K562 (cell line): ENCODE data around the gene DPCD. TPM values are rescaled to one million over a fixed set of nuclear protein-coding genes. Genes with fewer than 3 reads are reported as not detected.

ENCODE experiments used
- ATAC-seq: fragments of 200-7000 bp; cut with Tn5 transposase; 3 replicates; pipeline ENCODE4 v1.9.1; 2020; ENCODE audit warnings: moderate library complexity
- BruUV-seq: library from RNA; stranded (reverse); fragments of 400-500 nt; replicated peaks from 2 replicates; lab custom pipeline; 2021; lab: Mats Ljungman, UMichigan
- CTCF ChIA-PET: fragments of 300-600 bp; formaldehyde crosslinking; extraction: SDS; loops from one replicate; lab custom pipeline; 2021; ENCODE audit warnings: low intra/inter-chr PET ratio; lab: Yijun Ruan, JAX
- POLR2A ChIA-PET: fragments of 300-600, 350-650 bp; sonication (Branson Sonifier 250); formaldehyde crosslinking; extraction: SDS; loops from one replicate; lab custom pipeline; 2021; ENCODE audit warnings: antibody characterized with exemption, inconsistent platforms; lab: Yijun Ruan, JAX
- DNase-seq, 4 experiments: peaks; one replicate each; pipeline versions ENCODE4 v3.0.0 to v3.0.0-alpha.2; 2011 to 2018; ENCODE audit warnings: low spot score in 3 of 4, mixed read lengths in 3 of 4; ENCODE audit errors: extremely low read depth in 1 of 4
- FAIRE-seq: peaks from 2 replicates; lab custom pipeline; 2011; peaks lifted over from hg19 to GRCh38; lab: Jason Lieb, UNC
- H2AFZ ChIP-seq: 2 replicates; pipeline ENCODE4 v1.6.0; 2011; ENCODE audit warnings: low read depth, low read length, control low read depth, inconsistent platforms
- H3K27ac ChIP-seq: fragments of 200-600 bp; 3 replicates; pipeline ENCODE4 v1.8.0; 2011; ENCODE audit warnings: low read depth, mild to moderate bottlenecking, control low read depth, inconsistent platforms, low read length, moderate library complexity, mixed read lengths; ENCODE audit errors: extremely low read depth
- H3K27me3 ChIP-seq, 2 experiments: fragments of 300-600 bp in 1 of 2; 2 replicates in 1 of 2; 3 replicates in 1 of 2; pipeline versions ENCODE4 v1.6.0 to v1.8.0; 2011; ENCODE audit warnings: inconsistent platforms in 2 of 2, low read length in 2 of 2, mild to moderate bottlenecking in 1 of 2, mixed read lengths in 1 of 2, moderate library complexity in 1 of 2; ENCODE audit not compliant: control insufficient read depth in 2 of 2, insufficient read depth in 2 of 2
- H3K36me3 ChIP-seq: fragments of 300-600 bp; 3 replicates; pipeline ENCODE4 v1.8.0; 2011; ENCODE audit warnings: mild to moderate bottlenecking, low read length, inconsistent platforms; ENCODE audit not compliant: control insufficient read depth, insufficient read depth
- H3K4me1 ChIP-seq, 2 experiments: fragments of 200-600 bp in 1 of 2; replicated peaks in 1 of 2; 2 replicates in 1 of 2; 3 replicates in 1 of 2; pipeline versions ENCODE4 v1.5.1 to v1.8.0; 2011; ENCODE audit warnings: inconsistent platforms in 2 of 2, low read length in 2 of 2, mild to moderate bottlenecking in 1 of 2, mixed read lengths in 1 of 2, moderate library complexity in 1 of 2; ENCODE audit not compliant: control insufficient read depth in 2 of 2, insufficient read depth in 2 of 2
- H3K4me2 ChIP-seq: 2 replicates; pipeline ENCODE4 v1.6.1; 2011; ENCODE audit warnings: low read length, control low read depth, inconsistent platforms, mixed read lengths; ENCODE audit not compliant: insufficient read depth
- H3K4me3 ChIP-seq: fragments of 200-600 bp; sonication (generic), shearing (Covaris generic); 2 replicates; pipeline ENCODE4 v1.5.1; 2016; ENCODE audit warnings: control low read depth, inconsistent platforms
- H3K79me2 ChIP-seq: fragments of 200-600 bp; 3 replicates; pipeline ENCODE4 v1.8.0; 2011; ENCODE audit warnings: low read length, inconsistent platforms; ENCODE audit not compliant: control insufficient read depth, insufficient read depth
- H3K9ac ChIP-seq, 2 experiments: 2 replicates each; pipeline versions ENCODE4 v1.6.0 to v1.6.1; 2011; ENCODE audit warnings: low read depth in 2 of 2, low read length in 2 of 2, control low read depth in 1 of 2, inconsistent platforms in 1 of 2, mild to moderate bottlenecking in 1 of 2, mixed read lengths in 1 of 2; ENCODE audit not compliant: insufficient read depth in 1 of 2
- H3K9me1 ChIP-seq: one replicate; pipeline ENCODE4 v1.6.0; 2011; ENCODE audit warnings: inconsistent platforms, mild to moderate bottlenecking, low read length, moderate library complexity; ENCODE audit not compliant: control insufficient read depth, insufficient read depth
- H3K9me3 ChIP-seq: replicated peaks from 2 replicates; pipeline ENCODE4 v1.5.1; 2011; ENCODE audit warnings: low read depth, low read length, inconsistent platforms; ENCODE audit not compliant: control insufficient read depth, insufficient read depth
- H4K20me1 ChIP-seq: replicated peaks from 2 replicates; pipeline ENCODE4 v1.6.1; 2011; ENCODE audit warnings: low read length, inconsistent platforms, mixed read lengths; ENCODE audit not compliant: control insufficient read depth, insufficient read depth
- CBFA2T2 ChIP-seq: fragments of 450-650 bp; conservative IDR thresholded peaks from 2 replicates; pipeline ENCODE4 v1.6.1; 2017; ENCODE audit warnings: mild to moderate bottlenecking
- CCAR2 ChIP-seq: fragments of 200-400 bp; formaldehyde crosslinking; IDR thresholded peaks from 2 replicates; pipeline ENCODE4 v1.6.1; 2017; ENCODE audit warnings: mild to moderate bottlenecking, low read depth, low read length
- CXXC5 ChIP-seq: fragments of 250-450 bp; sonication (Bioruptor Pico); IDR thresholded peaks from 2 replicates; pipeline ENCODE4 v1.8.0; 2022; ENCODE audit warnings: inconsistent platforms, mild to moderate bottlenecking, moderate library complexity
- DACH1 ChIP-seq: fragments of 450-650 bp; IDR thresholded peaks from 2 replicates; pipeline ENCODE4 v1.6.1; 2018; ENCODE audit not compliant: partially characterized antibody
- ETV1 ChIP-seq: fragments of 450-650 bp; conservative IDR thresholded peaks from 2 replicates; pipeline ENCODE4 v1.6.1; 2016; ENCODE audit warnings: missing genetic modification characterization, control low read depth, low read depth, missing compliant biosample characterization
- FOXM1 ChIP-seq, 2 experiments: fragments of 450-650 bp in 1 of 2; sonication (generic) in 1 of 2; formaldehyde crosslinking in 1 of 2; IDR thresholded peaks; 2 replicates each; pipeline versions ENCODE4 v1.6.1 to v1.9.0; 2017 to 2022; ENCODE audit warnings: low read depth in 2 of 2, mild to moderate bottlenecking in 2 of 2, missing genetic modification reagents in 1 of 2, moderate library complexity in 1 of 2
- KDM5B ChIP-seq: fragments of 200-600 bp; sonication (generic); IDR thresholded peaks from 2 replicates; pipeline ENCODE4 v1.6.1; 2012; ENCODE audit warnings: low read depth, mild to moderate bottlenecking, moderate library complexity, low read length, control low read depth, inconsistent platforms; ENCODE audit not compliant: insufficient replicate concordance
- NFIX ChIP-seq: fragments of 250-450 bp; sonication (Bioruptor Pico); IDR thresholded peaks from 2 replicates; pipeline ENCODE4 v1.4.0; 2020; ENCODE audit warnings: low read depth, mild to moderate bottlenecking, moderate library complexity
- NR4A1 ChIP-seq, 2 experiments: fragments of 250-450 bp in 1 of 2; fragments of 450-650 bp in 1 of 2; sonication (Bioruptor Pico) in 1 of 2; IDR thresholded peaks; 2 replicates each; pipeline versions ENCODE4 v1.4.0 to v1.6.1; 2016 to 2020; ENCODE audit warnings: mild to moderate bottlenecking in 2 of 2, missing compliant biosample characterization in 1 of 2, missing genetic modification characterization in 1 of 2, moderate library complexity in 1 of 2
- SAFB2 ChIP-seq: fragments of 200-400 bp; formaldehyde crosslinking; IDR thresholded peaks from 2 replicates; pipeline ENCODE4 v1.6.1; 2018; ENCODE audit warnings: borderline replicate concordance, low read length, low read depth, moderate library complexity; ENCODE audit not compliant: severe bottlenecking
- SIX5 ChIP-seq, 2 experiments: IDR thresholded peaks; 2 replicates each; pipeline ENCODE4 v1.6.1; 2011; ENCODE audit warnings: low read length in 2 of 2, borderline replicate concordance in 1 of 2, low read depth in 1 of 2, mild to moderate bottlenecking in 1 of 2, moderate library complexity in 1 of 2; ENCODE audit not compliant: insufficient read depth in 1 of 2
- SNRNP70 ChIP-seq: fragments of 200-400 bp; formaldehyde crosslinking; optimal IDR thresholded peaks from 2 replicates; pipeline ENCODE3; 2017; ENCODE audit warnings: low read depth, low read length
- SRSF7 ChIP-seq: fragments of 200-400 bp; formaldehyde crosslinking; optimal IDR thresholded peaks from 2 replicates; pipeline ENCODE3; 2017; ENCODE audit warnings: mild to moderate bottlenecking, low read depth, low read length
- ZNF140 ChIP-seq: fragments of 250-450 bp; sonication (Bioruptor Pico); IDR thresholded peaks from 2 replicates; pipeline ENCODE4 v1.8.0; 2021; ENCODE audit warnings: moderate library complexity, mild to moderate bottlenecking, inconsistent platforms
- ZNF175 ChIP-seq: fragments of 200-800 bp; sonication (Bioruptor generic); IDR thresholded peaks from 2 replicates; pipeline ENCODE4 v1.6.1; 2016; ENCODE audit warnings: low read depth, mild to moderate bottlenecking, missing genetic modification characterization, missing compliant biosample characterization
- ZNF324 ChIP-seq: fragments of 250-450 bp; sonication (Bioruptor Pico); IDR thresholded peaks from 2 replicates; pipeline ENCODE4 v1.4.0; 2020; ENCODE audit warnings: mild to moderate bottlenecking
- ZNF586 ChIP-seq: fragments of 450-650 bp; formaldehyde crosslinking; conservative IDR thresholded peaks from 2 replicates; pipeline ENCODE4 v1.4.0; 2020; ENCODE audit warnings: mild to moderate bottlenecking, moderate library complexity
- ZSCAN32 ChIP-seq: fragments of 450-650 bp; formaldehyde crosslinking; IDR thresholded peaks from 2 replicates; pipeline ENCODE4 v1.4.0; 2020; ENCODE audit warnings: mild to moderate bottlenecking, moderate library complexity
- WGBS: fragments of 100-300 bp; shearing (Covaris generic); methylation state at CpG from one replicate; pipeline ENCODE4 v1.1.6; 2016; ENCODE audit warnings: low coverage, mixed read lengths; ENCODE audit not compliant: insufficient coverage; ENCODE audit errors: missing lambda C conversion rate; 5-methylcytosine and 5-hydroxymethylcytosine counted together
- in situ Hi-C: fragments of 300-500 bp; cut with MboI; formaldehyde crosslinking; loops from 4 replicates; pipeline ENCODE4 v1.15.0; 2018; ENCODE audit warnings: inconsistent platforms, mixed read lengths
- intact Hi-C: fragments of 100-400 bp; cut with micrococcal nuclease; formaldehyde crosslinking; loops from 2 replicates; pipeline ENCODE4 v1.14.2; 2022
- polyA plus RNA-seq, 8 experiments: library from polyadenylated mRNA; depleted of rRNA in 4 of 8; stranded (reverse) in 5 of 8; unstranded in 3 of 8; fragments of >200 nt; fragmentation: Nextera tagmentation in 2 of 8; fragmentation: Illumina TruSeq in 1 of 8; extraction: Ambion mirVana in 2 of 8; extraction: Trizol in 1 of 8; gene quantifications; 2 replicates each; pipeline versions ENCODE4 v1.2.1 to v1.2.3, GENCODE V29; 2011 to 2014; ENCODE audit warnings: inconsistent platforms in 1 of 8, missing spikeins in 1 of 8
- total RNA-seq, 7 experiments: library from RNA; depleted of rRNA in 6 of 7; stranded (reverse); fragments of >200 nt in 6 of 7; fragmentation: Illumina TruSeq in 2 of 7; extraction: Trizol in 2 of 7; gene quantifications; 2 replicates each; pipeline versions ENCODE4 v1.2.1 to v1.2.3, GENCODE V29; 2011 to 2021; ENCODE audit warnings: low replicate concordance in 1 of 7
- TF ChIP-seq, protein P1 (sequence below): sonication (generic); formaldehyde crosslinking; IDR thresholded peaks from 2 replicates; pipeline ENCODE4 v1.8.0; 2022; ENCODE audit warnings: missing genetic modification reagents, mild to moderate bottlenecking, borderline replicate concordance

DPCD gene
- total and polyA plus RNA-seq, 9 of the 15 experiments (the other 6 are each of a cell fraction or from before 2014, with no cell fraction given), result 12.1 to 45.2 (median 20.0) TPM

DNA sequence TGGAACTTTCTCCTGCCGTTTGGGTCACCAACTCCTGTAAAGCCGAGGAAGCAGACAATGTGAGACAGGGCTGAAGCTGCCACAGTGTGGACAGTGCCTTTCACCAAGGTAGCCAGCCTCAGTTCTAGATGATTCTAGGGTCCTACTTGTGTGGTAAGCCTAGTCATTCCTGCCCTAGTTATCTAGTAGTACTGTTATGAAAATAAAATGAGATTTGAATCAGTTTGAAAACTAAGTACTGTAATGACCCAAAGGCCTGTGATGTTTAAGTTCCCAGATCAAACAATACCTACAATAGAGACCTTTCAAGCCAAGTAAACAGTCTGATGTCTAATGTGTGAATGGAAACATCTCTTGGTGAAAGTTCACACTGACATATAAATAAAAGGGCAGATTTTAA lies 37.2 kb upstream of the DPCD start:
- no peak overlapping the region for H3K4me3 ChIP-seq
- ATAC-seq, result no peak
- intact Hi-C loops (no loop called here), in situ Hi-C loops (no loop called here)
- POLR2A ChIA-PET, result no interaction called here
- no peaks in the 10 kb centered on the region for H3K9me3 ChIP-seq
- no peaks in the 10 kb centered on the region for H3K79me2 ChIP-seq
- H3K4me2 ChIP-seq, result no peak overlapping the region
- H3K4me1 ChIP-seq, result peaks cover 0 to 3% of the 10 kb centered on the region in 2 experiments; a peak in 3 of 5 replicates
- CTCF ChIA-PET, result no interaction called here
- DNase-seq, result no peak
- H3K36me3 ChIP-seq, result peaks cover 2% of the 10 kb centered on the region; the same call in 1 of the 3 replicates
- 100% methylated on average over 2 of the region's 2 CpGs for WGBS
- no peaks in the 10 kb centered on the region for H3K27me3 ChIP-seq
- H3K9me1 ChIP-seq, result no peaks in the 10 kb centered on the region
- no peak overlapping the region for H3K9ac ChIP-seq
- H2AFZ ChIP-seq, result no peak overlapping the region
- H3K27ac ChIP-seq, result no peak overlapping the region
- BruUV-seq, result no TSS peak
- no peak for FAIRE-seq
- no peak for TF ChIP-seq ZNF586 (CRISPR knock-in tag)
- TF ChIP-seq NFIX (CRISPR knock-in tag), result no peak
- TF ChIP-seq SRSF7, result no peak
- no peak for TF ChIP-seq ZNF175 (CRISPR knock-in tag)
- TF ChIP-seq SAFB2, result no peak
- TF ChIP-seq NR4A1 (CRISPR knock-in tag; IDR thresholded peaks at IDR 0.05), result no peak
- TF ChIP-seq NR4A1 (tag; IDR thresholded peaks at IDR 0.05), result no peak
- TF ChIP-seq CCAR2, result no peak
- TF ChIP-seq DACH1, result no peak
- TF ChIP-seq, protein P1, sequence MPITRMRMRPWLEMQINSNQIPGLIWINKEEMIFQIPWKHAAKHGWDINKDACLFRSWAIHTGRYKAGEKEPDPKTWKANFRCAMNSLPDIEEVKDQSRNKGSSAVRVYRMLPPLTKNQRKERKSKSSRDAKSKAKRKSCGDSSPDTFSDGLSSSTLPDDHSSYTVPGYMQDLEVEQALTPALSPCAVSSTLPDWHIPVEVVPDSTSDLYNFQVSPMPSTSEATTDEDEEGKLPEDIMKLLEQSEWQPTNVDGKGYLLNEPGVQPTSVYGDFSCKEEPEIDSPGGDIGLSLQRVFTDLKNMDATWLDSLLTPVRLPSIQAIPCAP (CRISPR knock-in tag), result no peak
- TF ChIP-seq ZNF324 (CRISPR knock-in tag), result no peak
- no peak for TF ChIP-seq FOXM1 (IDR thresholded peaks at IDR 0.05; ENCODE audit: low read depth)
- TF ChIP-seq FOXM1 (CRISPR knock-in tag; IDR thresholded peaks at IDR 0.05; ENCODE audit: low read depth), result no peak
- TF ChIP-seq ZSCAN32 (CRISPR knock-in tag), result no peak
- no peak for TF ChIP-seq CBFA2T2
- TF ChIP-seq SNRNP70, result no peak
- no peak for TF ChIP-seq KDM5B
- no peak for TF ChIP-seq ETV1 (tag)
- no peak for TF ChIP-seq ZNF140
- TF ChIP-seq CXXC5 (CRISPR knock-in tag), result no peak
- no peak for TF ChIP-seq SIX5 (IDR thresholded peaks at IDR 0.05; ENCODE audit: borderline replicate concordance in 1 of 2, insufficient read depth in 1 of 2, low read depth in 1 of 2, low read length in 2 of 2)
- no peaks in the 10 kb centered on the region for H4K20me1 ChIP-seq
